ENCODE measurements around the gene SULT1B1. TPM values are rescaled to one million over a fixed set of nuclear protein-coding genes. Genes with fewer than 3 reads are reported as not detected.

SULT1B1 gene
- total and polyA plus RNA-seq, 2 of the 8 experiments (the other 6 are each of a cell fraction or from before 2014, with no cell fraction given) = not detected

DNA sequence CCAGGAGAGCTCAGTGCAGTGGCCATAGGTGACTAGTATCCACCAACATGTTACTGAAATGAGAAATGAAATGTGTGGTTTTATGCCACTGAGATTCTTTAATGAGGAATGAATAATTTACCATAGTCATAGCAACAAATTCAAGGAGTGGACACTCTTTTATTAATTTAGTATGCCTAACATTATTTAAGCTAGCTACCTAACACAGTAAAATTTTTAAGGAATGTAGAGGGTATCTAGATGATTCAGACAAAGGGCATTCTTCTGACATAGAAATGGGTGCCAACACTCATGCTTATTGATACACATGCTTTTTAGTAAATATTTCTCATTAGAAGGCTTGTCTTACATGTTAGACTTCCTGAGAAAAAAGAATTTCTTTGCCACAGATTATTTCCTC, 33.3 kb upstream of the SULT1B1 start:
- no peak overlapping the region for H3K4me2 ChIP-seq (ENCODE audit: insufficient read depth in 1 of 2, low read depth in 2 of 2, low read length in 2 of 2)
- no peak overlapping the region for H2AFZ ChIP-seq (ENCODE audit: low read length)
- CTCF ChIA-PET (ENCODE audit: partially characterized antibody) = interaction anchor here (0.6 kb wide), 1 partner anchor 485 kb away, joined by 3 read pairs; no protein-coding TSS in a partner anchor
- no peak overlapping the region for H2AK5ac ChIP-seq (ENCODE audit: low read depth, low read length)
- no peaks in the 10 kb centered on the region for H3K23me2 ChIP-seq (ENCODE audit: low read depth, low read length)
- no peaks in the 10 kb centered on the region for H4K20me1 ChIP-seq (replicated peaks in 1 of 2; ENCODE audit: control insufficient read depth in 1 of 2, insufficient read depth in 2 of 2, low read length in 2 of 2)
- no peaks in the 10 kb centered on the region for H3K36me3 ChIP-seq (ENCODE audit: control insufficient read depth in 2 of 4, insufficient read depth in 4 of 4, low read length in 3 of 4)
- no peak overlapping the region for H3K4me3 ChIP-seq (ENCODE audit: extremely low read depth in 1 of 4, insufficient read depth in 2 of 4, low read depth in 3 of 4, low read length in 4 of 4)
- no peaks in the 10 kb centered on the region for H3K9me3 ChIP-seq (ENCODE audit: insufficient read depth in 2 of 2, low read depth in 1 of 2, low read length in 1 of 2)
- H3K27me3 ChIP-seq (replicated peaks in 1 of 4; ENCODE audit: control insufficient read depth in 3 of 4, extremely low read depth in 1 of 4, insufficient read depth in 3 of 4, low read length in 3 of 4) = no peaks in the 10 kb centered on the region
- no peak for DNase-seq (ENCODE audit: low read depth in 1 of 2, low spot score in 2 of 2)
- H3K14ac ChIP-seq (ENCODE audit: insufficient read length) = no peak overlapping the region
- no peak overlapping the region for H2BK12ac ChIP-seq (ENCODE audit: low read depth, low read length)
- no peaks in the 10 kb centered on the region for H3K79me1 ChIP-seq (ENCODE audit: low read depth, low read length)
- H3K4ac ChIP-seq (replicated peaks; ENCODE audit: insufficient read length, low read depth, low read length) = no peak overlapping the region
- H2BK5ac ChIP-seq (ENCODE audit: low read depth, low read length) = no peak overlapping the region
- H3K23ac ChIP-seq (ENCODE audit: insufficient read length) = no peak overlapping the region
- no peak overlapping the region for H4K91ac ChIP-seq (replicated peaks; ENCODE audit: insufficient read length, low read length)
- no peak overlapping the region for H2BK15ac ChIP-seq (ENCODE audit: low read length)
- no peak for FAIRE-seq
- H2BK20ac ChIP-seq (ENCODE audit: low read length) = no peak overlapping the region
- H2BK120ac ChIP-seq (replicated peaks; ENCODE audit: low read depth, low read length) = no peak overlapping the region
- H3K56ac ChIP-seq (replicated peaks; ENCODE audit: insufficient read length, low read depth, low read length) = no peak overlapping the region
- POLR2A ChIA-PET (ENCODE audit: partially characterized antibody) = interaction anchor here (1.2 kb wide), 1 partner anchor 12 kb away, joined by 3 read pairs; no protein-coding TSS in a partner anchor
- no peak overlapping the region for H3K9ac ChIP-seq (replicated peaks in 1 of 4; ENCODE audit: extremely low read depth in 1 of 4, low read depth in 3 of 4, low read length in 3 of 4)
- no peak overlapping the region for H3K27ac ChIP-seq (ENCODE audit: low read depth, low read length)
- H4K8ac ChIP-seq (ENCODE audit: extremely low read depth, insufficient read depth, low read length) = no peak overlapping the region
- H3K4me1 ChIP-seq (replicated peaks in 1 of 4; ENCODE audit: control insufficient read depth in 3 of 4, insufficient read depth in 4 of 4, low read length in 3 of 4) = no peaks in the 10 kb centered on the region
- no peaks in the 10 kb centered on the region for H3K79me2 ChIP-seq (ENCODE audit: control insufficient read depth in 1 of 2, insufficient read depth in 2 of 2, low read length in 2 of 2)
- H4K5ac ChIP-seq (ENCODE audit: insufficient read length, low read depth, low read length) = no peak overlapping the region
- H3K18ac ChIP-seq (ENCODE audit: extremely low read depth, low read length) = no peak overlapping the region
- no peak for TF ChIP-seq RBBP5 (IDR thresholded peaks at IDR 0.05; ENCODE audit: borderline replicate concordance, low read depth, low read length)
- TF ChIP-seq PHF8 (conservative IDR thresholded peaks at IDR 0.05; ENCODE audit: low read depth, low read length) = no peak
- no peak for TF ChIP-seq BCL11A (IDR thresholded peaks at IDR 0.05; ENCODE audit: low read depth in 2 of 2, low read length in 2 of 2)
- TF ChIP-seq SIX5 (IDR thresholded peaks at IDR 0.05; ENCODE audit: low read depth, low read length) = no peak
- no peak for TF ChIP-seq POLR2AphosphoS5 (IDR thresholded peaks at IDR 0.05; ENCODE audit: low read depth, low read length)
- no peak for TF ChIP-seq RNF2 (IDR thresholded peaks at IDR 0.05; ENCODE audit: borderline replicate concordance, low read depth, low read length, missing control alignments, poor library complexity, severe bottlenecking)
- no peak for TF ChIP-seq TAF7 (optimal IDR thresholded peaks at IDR 0.05; ENCODE audit: borderline replicate concordance, low read depth, low read length)
- TF ChIP-seq GTF2F1 (IDR thresholded peaks at IDR 0.05; ENCODE audit: borderline replicate concordance, low read depth, low read length) = no peak
- TF ChIP-seq, protein P1, sequence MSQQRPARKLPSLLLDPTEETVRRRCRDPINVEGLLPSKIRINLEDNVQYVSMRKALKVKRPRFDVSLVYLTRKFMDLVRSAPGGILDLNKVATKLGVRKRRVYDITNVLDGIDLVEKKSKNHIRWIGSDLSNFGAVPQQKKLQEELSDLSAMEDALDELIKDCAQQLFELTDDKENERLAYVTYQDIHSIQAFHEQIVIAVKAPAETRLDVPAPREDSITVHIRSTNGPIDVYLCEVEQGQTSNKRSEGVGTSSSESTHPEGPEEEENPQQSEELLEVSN (IDR thresholded peaks at IDR 0.05) = no peak
- TF ChIP-seq GABPA (IDR thresholded peaks at IDR 0.05; ENCODE audit: borderline replicate concordance, insufficient read depth, low read length) = no peak
- no peak for TF ChIP-seq ASH2L (IDR thresholded peaks at IDR 0.05; ENCODE audit: low read length)
- TF ChIP-seq SP2 (IDR thresholded peaks at IDR 0.05; ENCODE audit: low read length) = no peak
- TF ChIP-seq, protein P2, sequence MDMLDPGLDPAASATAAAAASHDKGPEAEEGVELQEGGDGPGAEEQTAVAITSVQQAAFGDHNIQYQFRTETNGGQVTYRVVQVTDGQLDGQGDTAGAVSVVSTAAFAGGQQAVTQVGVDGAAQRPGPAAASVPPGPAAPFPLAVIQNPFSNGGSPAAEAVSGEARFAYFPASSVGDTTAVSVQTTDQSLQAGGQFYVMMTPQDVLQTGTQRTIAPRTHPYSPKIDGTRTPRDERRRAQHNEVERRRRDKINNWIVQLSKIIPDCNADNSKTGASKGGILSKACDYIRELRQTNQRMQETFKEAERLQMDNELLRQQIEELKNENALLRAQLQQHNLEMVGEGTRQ (IDR thresholded peaks at IDR 0.05; ENCODE audit: low read length) = no peak
